HG02642 (cell line): Measurements from ENCODE around the gene LSM6.

ENCODE experiments used
- ATAC-seq: cut with Tn5 transposase; IDR thresholded peaks from one replicate; pipeline ENCODE4 v1.9.1; 2021; ENCODE audit warnings: mild to moderate bottlenecking; ENCODE audit not compliant: unreplicated experiment, poor library complexity

The LSM6 gene

DNA sequence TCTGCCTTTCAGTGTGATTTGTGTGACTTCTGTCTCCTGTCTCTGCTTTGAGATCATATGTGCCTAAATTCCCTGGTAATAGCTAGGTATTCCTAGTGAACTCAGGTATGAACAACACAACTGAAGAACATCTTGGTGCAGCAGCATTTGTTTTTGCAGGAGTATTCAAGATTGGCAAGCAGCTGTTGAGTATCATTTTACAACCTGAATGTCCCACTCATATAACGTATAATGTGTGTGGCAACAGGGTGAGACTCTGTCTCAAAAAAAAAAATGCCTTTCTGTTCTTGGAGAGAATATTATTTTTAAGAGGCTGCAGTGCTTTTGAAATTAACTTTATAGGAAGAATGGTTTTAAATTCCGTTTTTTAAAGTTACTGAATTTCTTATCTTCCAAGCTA is 7.7 kb downstream of the LSM6 start:
- ATAC-seq = no peak

- no peak for ATAC-seq
Observed at GRCh38 chr4:146186041-146186440, 10.5 kb downstream of the LSM6 start.

- ATAC-seq = no peak
Observed at GRCh38 chr4:146186596-146186995, 11.1 kb downstream of the LSM6 start.

- ATAC-seq = no peak
Observed at GRCh38 chr4:146190456-146190855, 14.9 kb downstream of the LSM6 start.

DNA sequence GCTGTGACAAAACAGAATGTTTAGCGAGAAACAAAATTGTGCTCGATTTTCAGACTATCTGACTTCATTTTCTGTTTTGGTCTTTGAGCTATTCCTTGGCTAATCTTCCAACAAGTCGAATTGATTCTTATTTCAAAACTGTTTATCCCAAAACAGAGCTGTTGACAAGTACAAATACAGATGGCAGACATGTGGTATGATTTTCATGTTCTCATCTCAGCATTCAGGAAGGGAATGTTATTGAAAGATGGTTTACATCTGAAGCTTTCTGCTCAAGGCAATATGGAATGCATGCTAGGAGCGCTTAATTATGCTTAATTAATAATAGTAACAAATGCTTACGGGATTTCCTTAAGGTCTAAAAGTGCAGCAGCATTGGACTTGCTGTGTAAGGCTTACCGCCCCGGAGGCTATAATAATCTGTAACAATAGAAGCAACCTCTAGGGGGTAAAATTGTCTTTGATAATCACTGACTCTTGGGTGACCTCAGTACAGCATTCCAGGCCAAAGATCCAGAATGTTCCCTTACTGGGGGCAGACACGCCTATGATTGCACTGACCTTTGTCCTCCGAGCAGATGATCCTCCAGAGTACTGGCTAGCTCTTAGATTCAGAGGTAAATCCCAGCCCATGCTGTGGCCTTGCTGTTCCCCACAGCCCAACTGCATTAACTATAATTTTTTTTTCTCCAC is 16.4 kb downstream of the LSM6 start:
- no peak for ATAC-seq

DNA sequence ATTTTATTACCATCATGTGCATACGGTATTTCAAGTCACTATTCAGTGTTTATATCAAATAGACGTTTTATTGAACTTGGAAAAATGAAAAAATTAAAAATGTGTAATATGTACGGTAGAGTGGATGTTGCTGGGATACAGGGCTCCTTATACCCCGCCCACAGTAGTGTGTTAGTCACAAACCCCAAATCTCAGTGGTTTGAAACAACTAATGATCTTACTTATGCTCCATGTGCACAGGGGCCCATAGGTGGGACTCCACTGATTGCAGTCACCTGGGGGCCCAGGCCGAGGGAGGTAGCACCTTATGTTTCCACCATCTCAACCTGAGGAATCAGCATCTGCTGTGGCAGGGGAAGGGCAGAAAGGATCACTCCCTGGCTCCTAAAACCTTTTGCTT is 18.1 kb downstream of the LSM6 start:
- no peak for ATAC-seq

GRCh38 chr4:146194212-146194611 is 18.7 kb downstream of the LSM6 start:
- no peak for ATAC-seq

DNA sequence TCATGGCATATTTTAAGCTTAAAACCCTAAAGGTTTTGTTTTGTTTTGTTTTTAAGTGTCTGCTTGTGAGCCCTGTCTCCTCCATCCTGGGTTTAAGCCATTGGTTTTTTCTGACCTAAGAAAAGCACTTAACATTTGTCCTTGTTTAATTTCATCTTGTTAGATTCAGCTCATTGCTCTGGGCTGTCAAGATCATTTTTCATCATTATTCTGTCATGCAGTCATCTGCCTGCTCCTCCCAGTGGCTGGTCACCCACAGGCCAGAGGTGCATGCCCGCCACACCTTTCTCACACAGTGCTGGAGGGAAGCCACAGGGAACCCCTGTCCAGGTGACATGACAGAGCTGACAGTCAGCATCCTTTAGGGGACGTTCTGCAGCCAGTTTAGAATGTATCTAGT is 27.1 kb downstream of the LSM6 start:
- no peak for ATAC-seq

DNA sequence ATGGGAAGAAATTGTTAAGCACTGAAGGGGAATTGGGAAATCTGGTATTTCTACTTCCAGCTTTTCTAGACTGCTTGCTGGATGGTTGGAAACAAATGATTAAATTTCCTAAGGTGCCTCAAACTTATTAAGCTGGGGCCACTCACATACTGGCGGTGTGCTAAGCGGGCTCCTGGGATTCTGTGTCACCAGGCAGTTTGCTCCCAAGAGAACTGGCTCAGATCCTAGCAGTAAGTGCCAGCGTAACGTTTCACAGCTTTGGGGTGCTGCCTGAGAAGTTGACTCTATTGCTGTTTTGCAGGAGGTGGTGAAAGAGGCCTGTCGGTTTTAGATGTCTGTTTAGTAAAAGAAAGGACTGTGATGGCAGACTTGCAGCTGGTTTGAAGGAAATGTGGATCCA is 31.9 kb downstream of the LSM6 start:
- ATAC-seq = no peak

- no peak for ATAC-seq
Observed at GRCh38 chr4:146210890-146211289, 35.4 kb downstream of the LSM6 start.

DNA sequence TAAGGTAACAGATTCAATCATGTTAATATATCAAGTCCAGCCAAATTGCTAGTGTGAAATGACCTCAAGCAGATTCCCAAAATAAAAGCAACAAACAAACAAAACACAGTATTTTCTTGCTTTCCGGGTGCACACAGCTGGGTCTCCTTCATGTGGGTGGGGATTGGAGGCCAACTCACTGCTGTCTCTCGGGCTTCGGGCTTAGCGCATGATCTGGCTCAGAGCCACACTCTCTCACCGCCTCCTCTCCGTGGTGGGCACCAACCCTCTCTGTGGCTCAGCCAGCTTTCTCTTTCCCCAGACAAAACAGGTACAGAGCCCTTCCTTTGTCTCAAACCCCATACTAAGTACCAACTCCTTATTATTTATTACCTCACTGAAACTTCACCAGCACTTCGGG is 35.9 kb downstream of the LSM6 start:
- ATAC-seq = no peak

DNA sequence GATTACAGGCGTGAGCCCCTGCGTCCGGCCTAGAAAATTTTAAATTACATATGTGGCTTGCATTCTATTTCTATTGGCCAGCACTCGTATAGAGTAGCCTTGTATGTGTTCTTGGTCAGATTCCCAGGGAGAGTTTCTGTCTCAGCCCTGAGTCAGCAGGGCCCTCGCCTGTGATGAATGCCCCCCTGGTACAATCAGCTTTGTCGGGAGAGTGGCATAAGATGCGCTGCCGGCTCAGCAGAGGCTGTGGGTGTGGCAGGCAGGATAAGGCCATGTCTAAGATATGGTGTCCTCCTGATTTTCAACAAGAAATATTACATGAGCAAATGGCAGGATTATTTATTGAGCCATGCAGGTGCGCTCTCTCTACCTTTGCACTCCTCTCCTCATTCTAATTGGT is 37.3 kb downstream of the LSM6 start:
- no peak for ATAC-seq

- no peak for ATAC-seq
Observed at GRCh38 chr4:146214238-146214637, 38.7 kb downstream of the LSM6 start, which contains the start of gene REELD1. Gene REELD1, plus strand, starts transcription at chr4:146214538. Its CDS starts 2,415 bp downstream, at chr4:146216953.

- ATAC-seq = no peak
Observed at GRCh38 chr4:146222313-146222712, 46.8 kb downstream of the LSM6 start.

- no peak for ATAC-seq
Observed at GRCh38 chr4:146224326-146224966, 48.9 kb downstream of the LSM6 start.

- no peak for ATAC-seq
Observed at GRCh38 chr4:146229406-146229805, 53.9 kb downstream of the LSM6 start.

DNA sequence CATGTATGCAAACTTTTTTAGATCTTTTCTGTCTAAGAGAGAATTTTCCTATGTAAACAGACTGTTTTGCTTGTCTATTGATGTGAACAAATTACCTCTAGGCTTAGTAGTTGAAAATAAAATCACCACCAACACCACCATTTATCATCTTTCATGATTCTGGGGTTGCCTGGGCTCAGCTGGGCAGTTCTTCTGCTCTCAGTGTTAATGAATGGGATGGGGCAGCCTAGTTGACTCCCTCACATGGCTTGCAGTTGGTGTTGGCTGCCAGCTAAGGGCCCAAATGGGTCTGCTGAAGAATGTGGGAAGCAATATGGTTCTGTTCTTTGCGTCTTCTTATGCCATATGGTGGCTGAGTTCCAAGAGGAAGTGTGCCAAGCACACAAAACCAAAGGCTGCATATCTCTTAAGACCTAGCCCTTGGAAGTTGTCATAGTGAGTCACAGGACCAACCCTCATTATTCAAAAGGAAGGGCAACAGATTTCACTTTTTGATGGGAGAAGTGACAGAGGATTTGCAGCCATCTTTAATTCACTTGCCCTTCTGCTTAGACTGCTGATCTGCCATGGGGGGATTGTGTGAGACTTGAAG is 56.7 kb downstream of the LSM6 start:
- no peak for ATAC-seq

DNA sequence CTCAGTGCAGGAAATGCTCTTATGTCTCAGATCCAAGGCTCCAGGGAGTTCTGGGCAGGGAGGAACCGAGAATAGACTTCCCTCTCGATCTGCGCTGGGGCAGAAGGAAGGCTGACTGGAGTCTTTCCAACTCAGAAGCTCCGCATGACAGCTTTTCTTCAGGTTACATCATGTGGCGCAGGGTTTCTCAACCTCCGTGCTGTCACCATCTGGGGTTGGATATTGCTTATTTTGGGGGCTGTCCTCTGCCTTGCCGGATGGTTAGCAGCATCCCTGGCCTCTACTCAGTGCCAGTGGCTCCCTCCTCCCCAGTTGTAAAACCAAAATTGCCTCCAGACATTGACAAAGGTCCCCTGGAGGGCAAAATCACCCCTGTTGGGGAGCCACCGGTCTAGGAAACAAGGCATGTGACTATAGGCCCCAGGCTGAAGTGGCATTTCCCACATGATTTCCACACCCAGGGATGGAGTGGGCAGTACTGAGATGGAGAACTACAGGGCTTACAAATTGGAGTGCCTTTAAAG is 60.2 kb downstream of the LSM6 start:
- ATAC-seq = no peak

DNA sequence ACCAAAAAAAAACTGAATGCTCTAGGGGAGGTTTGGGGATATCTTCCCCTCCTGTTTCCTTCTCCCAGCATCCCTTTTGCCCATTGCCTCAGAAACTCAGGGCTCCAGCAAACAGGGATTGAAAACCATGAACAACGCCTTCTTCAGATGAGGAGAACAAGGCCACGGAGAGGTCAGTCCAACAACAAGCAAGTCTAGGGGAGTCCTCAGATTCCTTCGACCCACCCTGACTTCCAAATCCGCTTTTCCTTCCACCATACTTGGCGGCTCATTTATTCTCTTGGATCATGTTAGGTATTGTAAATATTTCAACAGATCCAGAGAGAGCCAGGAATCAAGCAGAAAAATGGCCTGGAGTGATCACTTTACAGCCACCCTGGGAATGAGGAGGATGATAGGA is 60.7 kb downstream of the LSM6 start:
- ATAC-seq = no peak

DNA sequence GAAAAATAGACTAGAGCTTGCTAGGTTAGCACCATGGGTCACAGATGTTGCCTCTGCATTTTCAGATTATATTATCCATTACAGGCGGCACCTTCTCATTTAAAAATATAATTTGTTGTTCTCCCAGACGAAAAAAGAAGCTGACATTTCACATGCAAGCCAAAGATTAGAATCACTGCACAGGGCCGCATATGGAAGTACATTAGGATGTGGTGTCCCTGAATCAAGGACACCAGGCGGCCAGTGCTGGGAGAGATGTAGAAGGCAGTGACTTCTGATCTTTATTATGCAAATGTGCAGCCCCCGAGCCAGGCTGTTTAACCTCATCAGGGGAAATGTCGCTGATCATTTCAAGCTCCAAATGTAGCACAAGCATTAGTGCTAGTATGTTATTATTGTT is 61.6 kb downstream of the LSM6 start:
- ATAC-seq = no peak

GRCh38 chr4:146238107-146238506 is 62.6 kb downstream of the LSM6 start:
- ATAC-seq = no peak
